Hepatocyte (in vitro differentiated cells): ENCODE results near the gene ADNP2. TPM values are rescaled to one million over a fixed set of nuclear protein-coding genes. Genes with fewer than 3 reads are reported as not detected.

ENCODE experiments used
- DNase-seq: peaks from one replicate; pipeline ENCODE4 v3.0.0-alpha.2; 2016; ENCODE audit warnings: low spot score
- H2AFZ ChIP-seq: fragments of 200-600 bp; sonication (generic); 2 replicates; pipeline ENCODE4 v1.6.0; 2016; ENCODE audit warnings: antibody characterized with exemption, mild to moderate bottlenecking
- H3K27ac ChIP-seq: fragments of 200-600 bp; sonication (generic); 2 replicates; pipeline ENCODE4 v1.5.1; 2016; ENCODE audit warnings: mild to moderate bottlenecking
- H3K27me3 ChIP-seq: fragments of 200-600 bp; sonication (generic); 2 replicates; pipeline ENCODE4 v1.6.1; 2016
- H3K36me3 ChIP-seq: fragments of 200-600 bp; sonication (generic); replicated peaks from 2 replicates; pipeline ENCODE4 v1.5.1; 2016; ENCODE audit warnings: low read depth; ENCODE audit not compliant: insufficient read depth
- H3K4me1 ChIP-seq: fragments of 200-600 bp; sonication (generic); 2 replicates; pipeline ENCODE4 v1.5.1; 2016; ENCODE audit warnings: mild to moderate bottlenecking, moderate library complexity; ENCODE audit not compliant: insufficient read depth
- H3K4me2 ChIP-seq: fragments of 200-600 bp; sonication (generic); 2 replicates; pipeline ENCODE4 v1.6.0; 2016
- H3K4me3 ChIP-seq: fragments of 200-600 bp; sonication (generic); 2 replicates; pipeline ENCODE4 v1.5.1; 2016; ENCODE audit warnings: mild to moderate bottlenecking
- H3K79me2 ChIP-seq: fragments of 200-600 bp; sonication (generic); 2 replicates; pipeline ENCODE4 v1.6.0; 2017; ENCODE audit warnings: mild to moderate bottlenecking
- H3K9me2 ChIP-seq: fragments of 200-600 bp; sonication (generic); replicated peaks from 2 replicates; pipeline ENCODE4 v1.6.0; 2017; ENCODE audit warnings: mild to moderate bottlenecking; ENCODE audit not compliant: insufficient read depth
- H3K9me3 ChIP-seq: fragments of 200-600 bp; sonication (generic); 2 replicates; pipeline ENCODE4 v1.5.1; 2016; ENCODE audit warnings: low read depth, mild to moderate bottlenecking
- H4K20me1 ChIP-seq: fragments of 200-600 bp; sonication (generic); 2 replicates; pipeline ENCODE4 v1.6.0; 2016; ENCODE audit warnings: mild to moderate bottlenecking; ENCODE audit not compliant: insufficient read depth, poor library complexity, severe bottlenecking
- CTCF ChIP-seq: fragments of 200-600 bp; sonication (generic); IDR thresholded peaks from 2 replicates; pipeline ENCODE4 v1.5.1; 2016; ENCODE audit warnings: antibody characterized with exemption, mild to moderate bottlenecking; ENCODE audit not compliant: poor library complexity
- EZH2 ChIP-seq: fragments of 200-600 bp; sonication (generic); IDR thresholded peaks from 2 replicates; pipeline ENCODE4 v1.6.1; 2016; ENCODE audit warnings: antibody characterized with exemption, mild to moderate bottlenecking, borderline replicate concordance
- EZH2phosphoT487 ChIP-seq: fragments of 200-600 bp; sonication (generic); IDR thresholded peaks from one replicate; pipeline ENCODE4 v1.6.1; 2018; ENCODE audit warnings: antibody characterized with exemption, mild to moderate bottlenecking, low read depth, moderate library complexity; ENCODE audit not compliant: unreplicated experiment, severe bottlenecking
- WGBS: methylation state at CpG from one replicate; pipeline ENCODE4 v1.1.6; 2016; ENCODE audit warnings: low lambda C conversion rate; ENCODE audit errors: missing lambda C conversion rate; 5-methylcytosine and 5-hydroxymethylcytosine counted together
- polyA plus RNA-seq: library from polyadenylated mRNA; unstranded; fragments of >200 nt; fragmentation: Nextera tagmentation; extraction: Ambion mirVana; gene quantifications from 2 replicates; pipeline ENCODE4 v1.2.1, GENCODE V29; 2016
- total RNA-seq: library from RNA; depleted of rRNA; stranded (reverse); fragments of >200 nt; gene quantifications from 2 replicates; pipeline ENCODE4 v1.2.3, GENCODE V29; 2014

The ADNP2 gene
- total and polyA plus RNA-seq, 2 experiments from 2014 or later = 5.3 to 19.8 TPM

- TF ChIP-seq EZH2 (no peak), EZH2phosphoT487 (no peak), CTCF (no peak)
- no peaks in the 10 kb centered on the region for H3K4me1 ChIP-seq
- no peaks in the 10 kb centered on the region for H3K9me3 ChIP-seq
- H3K9me2 ChIP-seq = no peaks in the 10 kb centered on the region
- no peaks in the 10 kb centered on the region for H3K27me3 ChIP-seq
- H3K4me3 ChIP-seq = no peak overlapping the region
- peak overlapping the region; percentile 52 for H2AFZ ChIP-seq
- DNase-seq = no peak
- H3K36me3 ChIP-seq = no peaks in the 10 kb centered on the region
- WGBS = 28% methylated on average over 7 of the region's 7 CpGs
- peak overlapping the region; percentile 75 for H3K27ac ChIP-seq
- no peaks in the 10 kb centered on the region for H3K79me2 ChIP-seq
- no peak overlapping the region for H3K4me2 ChIP-seq
- H4K20me1 ChIP-seq = no peaks in the 10 kb centered on the region
Observed at GRCh38 chr18:80104364-80104779, 4.7 kb upstream of the ADNP2 start.

GRCh38 chr18:80105369-80106167 is 3.5 kb upstream of the ADNP2 start:
- Histone ChIP-seq H3K9me2 (no peaks in the 10 kb centered on the region), H3K4me1 (peaks cover 5% of the 10 kb centered on the region), H3K36me3 (no peaks in the 10 kb centered on the region), H3K4me3 (no peak overlapping the region), H2AFZ (no peak overlapping the region), H3K79me2 (peaks cover 6% of the 10 kb centered on the region), H3K9me3 (no peaks in the 10 kb centered on the region), H4K20me1 (peaks cover 7% of the 10 kb centered on the region), H3K27me3 (no peaks in the 10 kb centered on the region), H3K4me2 (no peak overlapping the region), H3K27ac (no peak overlapping the region)
- TF ChIP-seq EZH2 (no peak), EZH2phosphoT487 (no peak), CTCF (no peak)
- WGBS = 83% methylated on average over 13 of the region's 13 CpGs
- DNase-seq = no peak

- Histone ChIP-seq H2AFZ (no peak overlapping the region), H3K4me2 (no peak overlapping the region), H3K4me1 (peaks cover 13% of the 10 kb centered on the region), H3K27ac (no peak overlapping the region), H3K36me3 (no peaks in the 10 kb centered on the region), H3K27me3 (no peaks in the 10 kb centered on the region), H3K79me2 (peaks cover 16% of the 10 kb centered on the region), H3K9me2 (no peaks in the 10 kb centered on the region), H4K20me1 (peaks cover 15% of the 10 kb centered on the region), H3K4me3 (no peak overlapping the region), H3K9me3 (no peaks in the 10 kb centered on the region)
- TF ChIP-seq EZH2 (no peak), EZH2phosphoT487 (no peak), CTCF (no peak)
- WGBS = 52% methylated on average over 6 of the region's 6 CpGs
- DNase-seq = no peak
Observed at GRCh38 chr18:80106482-80107051, 2.5 kb upstream of the ADNP2 start.
